TTC549 (cell line): ENCODE data around the gene SLC25A22.

Experiments used
- FAIRE-seq: peaks from 2 replicates; lab custom pipeline; 2012; peaks lifted over from hg19 to GRCh38; lab: Jason Lieb, UNC

SLC25A22 gene

DNA sequence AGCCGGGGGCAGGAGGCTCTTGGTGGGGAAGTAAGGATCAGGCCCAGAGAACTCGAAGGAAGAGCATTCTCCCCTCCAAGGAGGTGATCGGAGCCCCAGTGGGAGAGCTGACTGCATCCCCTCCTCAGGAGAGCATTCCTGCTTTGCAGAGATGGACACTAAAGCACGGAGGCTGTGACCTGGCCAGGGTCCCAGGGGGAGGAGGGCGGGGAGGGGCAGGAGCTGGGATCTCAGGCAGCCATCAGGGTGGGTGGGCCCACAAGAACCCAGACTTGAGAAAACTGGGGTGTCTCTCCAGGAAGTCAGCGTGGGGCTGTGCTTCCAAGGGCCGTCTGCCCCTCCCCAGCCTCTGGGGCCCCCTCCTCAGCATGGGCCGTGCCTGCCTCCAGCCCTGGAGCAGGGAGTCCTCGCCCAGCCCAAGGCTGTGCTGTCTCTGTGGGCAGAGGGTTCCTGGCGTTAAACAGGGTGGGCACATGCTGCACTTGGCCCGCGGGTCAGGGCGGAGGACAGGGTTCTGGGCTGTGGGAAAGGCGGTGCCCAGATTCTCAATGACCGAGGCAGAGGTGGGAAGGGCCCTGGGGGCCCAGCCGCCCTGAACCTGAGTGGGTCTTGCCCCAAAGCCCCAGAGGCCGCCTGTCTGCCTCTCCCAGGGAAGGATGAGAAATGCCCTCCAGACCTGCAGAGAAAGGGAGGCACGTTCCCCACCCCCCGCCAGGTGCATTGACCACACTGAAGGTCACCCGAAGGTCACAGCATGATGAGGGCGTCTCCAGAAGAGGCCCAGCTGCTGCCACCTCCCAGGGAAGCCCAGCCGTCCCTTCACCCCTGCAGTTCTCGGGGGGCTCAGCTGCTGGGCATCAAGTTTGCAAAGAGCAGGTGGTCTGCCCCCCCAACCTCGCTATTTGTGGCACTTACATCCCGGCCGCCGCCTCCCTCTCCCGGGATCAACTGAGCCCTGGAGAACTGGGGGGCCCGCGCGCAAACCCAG is 8.8 kb downstream of the SLC25A22 start:
- no peak for FAIRE-seq

DNA sequence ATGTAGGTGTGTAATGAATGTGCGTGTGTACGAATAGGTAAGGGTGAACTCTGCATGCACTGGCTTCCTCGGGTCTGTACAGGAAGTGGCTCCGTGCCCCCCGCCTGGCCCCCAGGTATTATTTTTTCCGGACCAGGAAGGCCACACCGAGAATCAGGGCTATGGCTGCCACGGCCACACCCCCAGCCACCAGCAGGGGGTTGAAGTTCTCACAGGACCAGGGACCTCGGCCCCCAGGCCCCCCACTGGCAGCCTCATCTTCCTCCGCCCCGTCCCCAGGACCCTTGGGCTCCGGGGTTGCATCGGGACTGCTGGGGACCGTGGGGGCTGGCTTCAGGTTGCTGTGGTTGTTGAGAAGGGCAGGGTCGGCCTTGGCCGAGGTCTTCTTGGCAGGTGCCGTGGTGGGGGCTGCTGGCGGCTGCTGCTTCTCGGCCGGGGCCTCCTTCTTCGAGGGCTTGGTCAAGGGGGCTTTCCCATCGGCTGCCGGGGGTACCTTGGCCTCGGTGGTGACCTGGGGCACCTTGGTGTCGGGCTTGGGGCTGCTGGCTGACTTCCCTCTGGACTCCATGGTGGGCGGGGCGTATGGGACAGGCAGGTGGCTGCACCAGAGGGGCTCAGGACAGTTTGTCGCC is 10.0 kb downstream of the SLC25A22 start:
- no peak for FAIRE-seq

DNA sequence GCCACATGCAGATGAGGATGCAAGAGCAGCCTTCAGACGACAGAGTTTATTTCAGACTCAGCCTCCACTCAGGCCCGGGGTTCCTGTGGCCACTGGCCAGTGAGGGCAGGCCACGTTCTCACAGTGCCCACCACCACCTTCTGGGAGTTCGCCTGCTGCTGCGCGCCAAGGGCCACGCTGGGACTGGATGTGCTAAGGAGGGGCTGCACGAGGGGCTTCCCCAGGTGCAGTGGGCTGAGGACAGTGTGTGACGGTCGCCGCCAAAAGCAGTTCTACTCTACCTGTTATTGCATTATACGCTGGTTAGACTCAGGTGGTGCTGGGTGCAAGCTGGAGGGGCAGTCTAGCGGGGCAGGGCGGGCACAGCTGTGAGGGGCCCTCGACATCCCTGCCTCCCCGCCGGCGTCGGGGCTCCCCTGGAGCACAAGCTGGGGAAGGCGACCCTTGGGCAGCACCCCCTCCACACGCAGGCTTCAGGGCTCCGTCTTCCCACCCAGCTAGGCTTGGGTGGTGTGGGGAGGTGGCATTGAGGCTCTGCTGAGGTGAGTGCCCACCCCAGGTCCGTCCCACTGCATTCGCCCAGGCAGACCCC is 10.9 kb downstream of the SLC25A22 start:
- FAIRE-seq, result no peak

DNA sequence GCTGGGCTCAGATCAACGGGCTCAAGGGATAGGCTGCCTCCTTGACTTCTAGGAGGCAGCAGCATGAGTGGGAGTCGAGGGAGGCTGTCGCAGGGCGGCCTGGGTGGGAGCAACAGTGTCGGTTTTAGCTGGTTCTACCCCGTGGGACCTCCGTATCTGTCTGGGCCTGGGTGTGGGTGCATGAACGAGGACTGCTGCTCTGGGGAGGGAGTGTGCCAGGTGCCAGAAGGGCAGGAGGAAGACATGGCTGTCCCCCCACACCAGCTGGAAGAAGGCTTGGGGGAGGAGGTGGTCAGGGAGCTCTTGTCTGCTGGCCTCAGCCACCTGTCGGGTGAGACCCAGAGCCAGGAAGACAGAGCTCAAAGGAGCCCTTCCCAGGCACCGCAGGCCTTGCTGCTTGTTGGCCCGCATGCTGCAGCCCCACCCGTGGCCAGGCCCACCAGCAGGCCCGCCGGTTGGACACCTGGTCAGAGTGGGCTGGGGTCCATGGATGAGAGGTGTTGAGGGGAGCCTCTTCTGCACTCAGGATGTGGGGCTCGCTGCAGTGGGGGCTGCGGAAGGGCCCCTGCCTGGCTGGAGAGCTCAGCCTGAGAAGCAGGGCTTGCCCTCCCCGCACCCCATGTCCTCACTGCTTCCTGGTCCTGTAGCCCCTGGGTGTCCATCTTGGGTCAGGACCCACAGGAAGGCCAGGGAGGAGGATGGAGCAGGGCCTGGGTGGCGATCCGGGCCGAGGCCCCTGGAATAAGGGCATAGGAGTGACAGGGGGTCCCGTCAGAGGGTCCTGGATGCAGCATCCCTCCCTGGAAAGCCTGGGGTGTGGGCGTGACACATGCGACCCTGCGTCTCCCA is 11.6 kb downstream of the SLC25A22 start:
- FAIRE-seq, result no peak

DNA sequence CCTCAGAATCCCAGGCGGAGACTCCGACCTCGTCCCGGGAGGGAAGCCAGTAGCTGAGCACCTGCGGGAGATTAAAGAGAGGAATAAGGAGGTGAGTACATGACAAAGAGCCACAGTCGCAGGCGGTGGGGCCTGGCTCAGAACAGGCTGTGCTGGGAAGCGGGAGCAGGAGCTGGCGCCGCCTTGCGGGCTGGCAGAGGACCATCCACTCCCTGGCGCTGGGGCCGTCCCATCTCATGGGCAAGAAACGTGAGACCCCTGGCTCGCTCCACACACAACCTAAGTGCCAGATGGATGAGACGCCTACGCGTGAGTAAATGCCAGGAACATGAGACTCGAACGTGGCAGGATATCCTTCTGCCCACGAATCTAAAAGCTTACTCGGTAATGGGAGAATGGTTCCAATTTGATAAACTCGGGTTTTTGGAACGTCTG is 14.5 kb downstream of the SLC25A22 start:
- FAIRE-seq, result no peak

DNA sequence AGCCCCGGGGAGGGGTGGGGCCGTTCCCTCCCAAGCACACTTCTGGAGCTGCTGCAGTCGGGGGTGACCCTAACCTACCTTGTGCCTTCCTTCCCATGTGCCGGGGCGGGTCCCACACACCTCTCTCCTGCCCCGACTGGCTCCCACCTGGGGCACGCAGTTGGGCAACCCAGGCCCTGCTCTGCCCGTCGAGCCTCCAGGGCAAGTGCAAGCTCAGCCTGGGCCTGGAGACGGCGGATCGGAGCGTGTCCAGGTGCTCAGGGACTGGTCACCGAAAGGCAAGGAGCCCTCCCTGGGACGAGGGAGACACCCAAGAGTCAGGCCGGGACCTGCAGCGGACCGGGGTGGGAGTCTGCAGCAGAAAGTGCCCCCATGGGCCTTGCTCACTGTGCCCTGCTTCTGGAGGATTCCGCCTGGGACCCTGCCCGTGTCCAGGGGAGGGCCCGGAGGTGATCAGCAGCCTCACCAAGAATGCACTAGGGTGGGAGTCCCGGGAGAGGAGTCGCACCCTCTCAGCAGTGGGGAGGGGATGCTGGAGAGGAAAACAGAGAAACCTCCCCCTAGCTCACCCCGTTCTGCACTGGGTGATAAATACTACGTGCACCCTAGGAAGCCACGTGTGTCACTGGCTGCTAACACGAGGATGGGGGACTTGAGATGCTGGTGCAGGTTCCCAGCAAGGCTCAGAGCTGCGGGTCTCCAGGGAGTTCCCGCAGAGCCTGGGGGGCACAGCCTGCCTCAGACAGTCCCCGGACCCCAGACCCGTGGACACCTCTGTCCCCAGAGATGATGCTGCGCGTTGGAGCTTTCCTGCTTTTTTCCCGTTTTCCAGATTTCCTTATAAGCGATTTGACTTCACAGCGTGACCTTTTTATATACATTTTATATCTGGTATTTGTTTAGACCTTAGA is 15.6 kb downstream of the SLC25A22 start:
- FAIRE-seq, result no peak

DNA sequence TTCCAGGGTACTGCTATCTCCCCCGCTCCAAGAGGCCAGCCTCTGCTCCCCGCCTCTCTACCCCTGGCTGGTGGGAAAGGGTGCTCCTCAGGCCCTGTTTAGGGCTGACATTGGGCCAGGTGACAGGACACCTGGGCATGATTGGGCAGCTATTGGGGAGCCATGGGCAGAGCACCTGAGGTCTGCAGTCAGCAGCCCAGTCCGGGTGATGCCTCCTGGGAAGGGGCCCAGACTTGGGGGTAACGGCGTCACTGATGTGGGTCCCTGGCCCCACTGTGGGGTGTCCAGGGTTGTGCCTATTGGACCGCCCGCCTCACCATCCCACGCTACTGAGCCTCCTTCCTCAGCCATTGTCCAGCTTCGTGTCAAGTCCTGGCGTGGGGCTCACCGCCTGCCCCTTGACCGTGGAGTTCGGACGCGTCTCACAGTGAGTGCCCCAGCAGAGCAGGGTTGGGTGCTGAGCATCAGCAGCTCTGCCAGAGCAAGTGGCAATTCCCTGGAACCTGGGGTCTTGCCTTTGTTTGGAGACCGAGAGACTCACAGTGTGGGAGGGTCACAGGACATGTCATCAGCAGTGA is 18.0 kb downstream of the SLC25A22 start:
- FAIRE-seq, result no peak

DNA sequence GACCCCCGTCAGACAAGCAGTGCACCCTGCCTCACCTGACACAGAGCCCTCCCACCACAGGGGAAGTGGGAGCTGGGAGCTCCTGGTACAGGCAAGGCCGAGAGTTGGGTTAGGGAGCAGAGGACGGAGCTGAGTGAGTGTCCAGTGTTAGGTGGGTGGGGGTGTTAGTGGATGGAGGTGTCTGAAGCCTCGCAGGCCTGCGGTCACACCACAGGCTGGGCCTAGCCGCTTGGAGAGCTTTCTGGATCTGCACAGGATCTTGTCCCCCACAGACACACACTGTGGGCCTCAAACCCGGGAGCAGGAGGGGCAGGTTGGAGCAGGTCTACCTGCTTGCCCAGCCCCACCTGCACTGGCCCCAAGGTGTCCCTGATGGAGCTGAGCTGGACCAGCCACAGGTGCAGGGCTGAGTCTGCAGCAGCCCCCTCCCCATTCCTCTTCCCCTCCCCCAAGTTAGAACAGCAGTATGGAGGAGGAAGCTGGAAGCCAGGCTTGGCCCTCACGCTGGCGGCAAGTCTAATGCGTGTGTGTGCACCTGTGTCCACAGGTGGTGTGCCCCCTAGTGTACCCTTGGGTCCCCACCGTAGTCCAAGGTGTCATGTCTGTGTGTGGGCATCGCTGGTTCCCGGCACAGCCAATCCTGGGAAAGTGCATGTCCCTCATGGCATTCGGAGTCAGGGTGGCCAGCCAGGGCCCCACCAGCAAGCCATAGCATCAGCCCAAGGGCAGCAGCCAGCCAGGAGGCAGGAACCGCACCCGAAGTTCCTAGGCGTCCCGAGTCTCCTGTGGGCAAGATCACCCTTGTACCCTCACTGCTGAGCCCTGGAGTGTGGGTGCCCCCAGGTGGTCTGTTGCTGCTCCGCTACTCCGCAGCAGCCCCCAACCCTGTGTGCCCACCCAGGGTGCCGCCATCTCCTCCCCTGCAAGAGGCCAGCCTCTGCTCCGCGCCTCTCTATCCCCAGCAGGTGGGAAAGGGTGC is 18.8 kb downstream of the SLC25A22 start:
- FAIRE-seq, result no peak

DNA sequence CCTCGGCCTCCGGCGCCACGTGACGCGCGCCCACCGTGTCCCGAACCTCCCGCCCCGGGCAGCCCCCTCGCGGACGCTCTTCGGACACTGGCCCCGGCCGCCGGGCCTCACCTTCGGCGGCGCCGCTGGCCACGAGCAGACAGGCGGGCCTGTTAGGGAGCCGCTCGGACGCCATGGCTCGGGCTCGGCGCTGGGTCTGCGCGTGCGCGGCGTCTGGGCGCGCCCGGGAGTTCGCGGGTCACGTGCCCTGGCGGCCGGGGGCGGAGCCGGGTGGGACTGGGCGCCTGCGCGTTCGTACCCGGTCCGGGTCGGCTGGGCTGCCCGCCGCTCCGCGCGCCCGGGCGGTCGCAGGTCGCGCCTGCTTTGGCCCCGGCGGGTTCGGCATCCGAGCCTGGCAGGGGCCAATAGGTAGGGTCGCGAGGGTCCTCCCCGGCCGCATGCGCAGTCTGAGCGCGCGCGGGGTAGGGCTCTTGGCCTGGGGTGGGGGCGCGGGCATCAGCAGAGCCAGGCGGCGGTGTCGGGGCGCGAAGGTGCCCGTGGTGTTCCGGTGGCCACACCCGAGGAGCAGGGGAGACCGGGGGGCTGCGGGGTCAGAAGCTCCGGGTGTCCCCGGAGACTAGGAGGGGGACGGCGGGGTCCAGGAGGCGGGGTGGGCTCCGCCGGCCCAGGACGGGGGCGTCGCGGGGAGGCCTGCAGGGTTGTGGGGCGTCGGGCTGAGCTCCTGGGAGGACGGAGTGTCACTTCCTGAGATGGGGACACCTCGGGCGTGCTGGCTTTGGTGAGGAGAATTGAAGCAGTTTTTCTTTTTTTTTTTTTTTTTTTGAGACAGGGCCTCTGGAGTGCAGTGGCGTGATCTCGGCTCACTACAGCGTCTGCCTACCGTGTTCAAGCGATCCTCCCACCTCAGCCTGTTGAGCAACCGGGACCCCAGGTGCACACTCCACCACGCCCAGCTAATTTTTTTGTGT is 20.5 kb downstream of the SLC25A22 start, which contains the start of gene GATD1:
TSS of gene GATD1 (minus strand) at position 200 of the 968 bp plus-strand sequence. CDS start at position 175, 25 bp downstream.
- no peak for FAIRE-seq

DNA sequence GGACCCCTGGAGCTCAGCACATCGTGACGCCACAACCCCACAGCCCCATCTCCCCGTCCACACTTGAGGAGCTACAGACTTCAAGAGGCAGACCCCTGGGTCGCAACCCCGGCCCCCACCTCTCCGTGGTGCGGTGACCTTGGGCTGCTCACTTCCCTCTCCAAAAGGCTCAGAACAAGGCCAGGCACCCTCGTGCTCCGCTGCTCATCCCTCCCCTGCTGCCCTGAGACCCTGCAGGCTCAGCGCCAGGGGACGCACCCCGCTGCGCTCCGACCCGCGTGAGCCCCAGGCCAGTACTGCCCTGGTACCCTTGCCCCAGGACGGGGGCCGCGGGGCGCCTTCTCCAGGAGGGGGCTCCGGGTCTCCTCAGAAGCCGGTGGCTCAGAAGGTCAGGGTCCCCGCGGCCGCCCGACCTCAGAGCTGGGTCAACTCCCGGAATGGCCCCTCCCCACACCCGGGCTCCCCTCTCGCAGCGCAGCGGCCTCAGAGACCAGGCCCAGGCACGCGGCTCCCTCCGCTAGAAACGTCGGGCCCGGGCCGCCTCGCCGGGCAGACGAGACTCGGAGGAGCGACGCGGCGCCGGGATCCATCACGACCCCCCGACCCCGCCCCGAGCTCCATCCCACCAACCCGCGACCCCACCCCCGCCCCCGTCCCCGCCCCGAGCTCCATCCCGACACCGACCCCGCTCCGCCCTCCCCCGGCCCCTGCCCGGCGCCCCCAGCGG is 21.4 kb downstream of the SLC25A22 start:
- no peak for FAIRE-seq

DNA sequence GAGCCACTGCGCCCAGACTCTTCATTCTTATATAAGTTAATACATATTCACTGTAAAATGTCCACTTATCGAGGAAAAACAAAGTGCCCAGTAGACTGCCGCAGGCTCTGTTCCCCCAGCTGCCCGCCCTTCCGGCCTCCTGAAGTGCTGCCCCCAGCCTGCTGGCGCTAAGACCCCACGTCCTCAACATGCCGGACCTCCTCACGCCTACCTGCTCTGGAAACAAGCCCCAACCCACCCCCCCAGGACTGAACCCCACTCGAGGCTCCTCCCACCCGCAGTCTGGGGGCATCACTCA is 21.9 kb downstream of the SLC25A22 start:
- no peak for FAIRE-seq

DNA sequence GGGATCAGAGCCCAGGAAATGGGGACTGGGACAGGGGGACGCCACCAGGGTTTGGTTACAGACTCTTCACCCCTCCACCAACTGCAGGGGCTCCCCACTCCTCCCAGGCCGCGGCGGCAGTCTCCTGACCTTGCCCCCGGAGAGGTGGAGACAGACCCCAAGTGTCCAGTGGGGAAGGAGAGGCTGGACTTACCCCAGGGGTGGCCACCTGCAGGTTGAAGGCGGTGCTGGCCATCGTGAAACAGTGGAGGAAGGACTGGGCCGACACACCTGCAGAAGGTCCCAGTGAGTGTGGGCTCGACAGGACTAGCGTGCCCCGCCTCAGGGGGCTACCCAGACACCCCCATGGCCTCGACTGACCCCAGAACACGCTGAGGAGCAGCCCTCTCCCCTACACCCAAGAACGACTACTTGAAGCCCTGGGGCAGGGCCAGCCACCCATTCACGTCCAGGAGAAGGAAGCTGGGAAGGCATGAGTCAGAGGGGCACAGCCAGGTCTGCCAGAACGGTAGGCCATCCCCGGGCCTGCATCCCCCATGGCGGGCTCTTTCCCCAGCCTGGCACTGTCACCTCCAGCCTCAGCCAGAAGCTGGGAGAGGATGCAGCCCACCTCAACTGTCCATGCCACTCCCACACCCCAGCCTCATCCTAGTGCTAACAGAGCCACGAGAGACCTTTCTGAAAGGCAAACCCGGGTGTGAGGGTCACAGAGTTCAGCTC is 23.0 kb downstream of the SLC25A22 start:
- no peak for FAIRE-seq

DNA sequence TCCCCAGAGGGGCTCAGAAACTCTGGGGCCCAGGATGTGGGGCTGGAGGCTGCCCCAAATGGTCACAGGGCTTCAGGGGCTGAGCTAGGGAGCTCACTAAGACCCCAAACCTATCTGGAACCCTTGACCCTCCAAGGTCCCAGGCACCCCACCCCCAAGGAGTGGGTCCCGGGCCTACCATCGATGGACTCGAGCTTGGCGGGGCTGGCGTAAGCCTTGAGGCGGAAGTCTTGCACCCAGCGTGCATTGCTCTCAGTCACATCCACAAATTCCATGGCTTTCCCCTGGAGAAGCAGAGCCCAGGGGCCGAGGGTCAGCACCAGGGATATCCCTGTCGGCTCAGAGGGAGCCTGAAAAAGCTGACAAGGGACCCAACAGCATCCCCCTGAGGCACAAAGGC is 24.3 kb downstream of the SLC25A22 start:
- FAIRE-seq, result no peak

DNA sequence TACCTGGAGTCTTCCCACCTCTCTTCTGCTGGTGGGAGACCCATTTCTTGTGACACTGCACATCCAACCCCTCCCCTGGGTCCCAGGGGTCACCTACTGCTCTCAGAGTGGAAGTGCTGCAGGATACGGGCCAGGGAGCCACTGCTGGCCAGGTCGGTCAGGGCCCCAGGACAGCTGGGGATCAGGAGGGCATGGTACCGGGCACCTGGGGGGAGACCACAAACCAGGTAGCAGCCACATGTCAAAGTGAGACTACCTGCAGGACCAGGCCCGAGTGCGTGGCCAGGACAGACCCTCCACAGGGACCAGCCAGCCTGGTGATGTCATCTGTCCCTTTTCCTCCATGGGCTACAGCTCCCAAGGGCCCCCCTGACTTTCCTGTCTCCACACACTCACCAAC is 24.7 kb downstream of the SLC25A22 start:
- FAIRE-seq, result no peak

DNA sequence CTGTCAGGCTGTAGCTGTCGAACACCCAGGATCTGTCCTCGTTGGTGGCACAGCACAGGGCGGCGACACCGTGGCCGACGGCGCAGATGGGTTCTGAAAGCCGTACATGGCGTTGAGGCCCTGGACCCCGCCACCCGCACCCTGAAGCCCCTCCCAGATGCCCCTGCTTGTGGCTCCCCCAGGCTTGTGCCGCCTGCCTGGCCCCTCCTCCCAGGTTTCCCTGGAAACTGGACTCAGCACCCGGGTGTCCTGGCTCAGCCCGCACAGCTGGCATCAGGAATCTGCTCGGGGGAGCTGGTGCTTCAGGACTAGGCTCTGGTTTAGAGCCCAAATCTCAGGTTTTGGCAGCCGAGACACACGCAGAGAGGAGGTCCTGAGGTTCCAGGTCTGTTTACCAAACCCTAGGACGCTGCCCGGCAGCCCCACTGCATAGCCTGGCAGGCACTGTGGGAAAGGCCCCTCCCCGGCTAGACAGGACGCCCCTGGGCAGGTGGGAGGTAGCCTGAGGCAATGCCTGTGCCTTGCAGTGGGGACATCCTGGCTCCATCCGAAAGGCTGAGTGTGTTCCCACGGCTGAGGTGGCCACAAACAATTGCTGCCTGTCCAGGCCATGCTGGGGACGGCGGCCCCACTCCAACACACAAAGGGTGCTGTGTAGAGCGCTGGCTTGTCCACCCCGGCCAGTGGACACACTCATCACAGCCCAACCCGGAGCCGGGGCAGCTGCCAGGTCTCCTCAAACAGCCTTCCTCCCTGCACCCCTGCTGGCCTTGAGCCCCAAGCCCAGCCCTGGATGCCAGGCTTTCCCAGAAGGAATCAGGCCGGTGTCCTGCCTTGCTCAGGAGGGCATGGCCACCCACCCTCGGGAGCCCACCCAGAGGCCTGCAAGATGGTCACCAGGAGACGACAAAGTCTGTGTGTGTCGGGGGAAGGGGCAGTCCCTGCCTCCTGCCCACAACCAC is 25.4 kb downstream of the SLC25A22 start:
- no peak for FAIRE-seq
